PFSK-1 (cell line): Measurements from ENCODE around the gene AHSP.

ENCODE experiments used
- FOXP2 ChIP-seq: optimal IDR thresholded peaks from 2 replicates; pipeline ENCODE3; 2011; ENCODE audit warnings: borderline replicate concordance, control low read depth, inconsistent platforms; ENCODE audit not compliant: insufficient read depth; ENCODE audit errors: extremely low read length, extremely low read depth
- POLR2AphosphoS5 ChIP-seq: IDR thresholded peaks from 2 replicates; pipeline ENCODE4 v1.6.1; 2012; ENCODE audit warnings: low read depth, mild to moderate bottlenecking, control low read depth, low read length, moderate library complexity
- SIN3A ChIP-seq: IDR thresholded peaks from 2 replicates; pipeline ENCODE4 v1.6.1; 2012; ENCODE audit warnings: mild to moderate bottlenecking, low read length, moderate library complexity, borderline replicate concordance; ENCODE audit not compliant: insufficient read depth
- TAF1 ChIP-seq: IDR thresholded peaks from 2 replicates; pipeline ENCODE4 v1.6.1; 2012; ENCODE audit warnings: low read length, control low read depth, borderline replicate concordance; ENCODE audit not compliant: insufficient read depth
- TF ChIP-seq, protein P1 (sequence below), 2 experiments: IDR thresholded peaks; 2 replicates each; pipeline versions ENCODE4 v1.6.1 to v1.8.0; 2011 to 2012; ENCODE audit warnings: low read depth in 2 of 2, low read length in 2 of 2, control low read depth in 1 of 2, inconsistent platforms in 1 of 2, mild to moderate bottlenecking in 1 of 2, moderate library complexity in 1 of 2; ENCODE audit not compliant: insufficient read depth in 1 of 2

The AHSP gene

DNA sequence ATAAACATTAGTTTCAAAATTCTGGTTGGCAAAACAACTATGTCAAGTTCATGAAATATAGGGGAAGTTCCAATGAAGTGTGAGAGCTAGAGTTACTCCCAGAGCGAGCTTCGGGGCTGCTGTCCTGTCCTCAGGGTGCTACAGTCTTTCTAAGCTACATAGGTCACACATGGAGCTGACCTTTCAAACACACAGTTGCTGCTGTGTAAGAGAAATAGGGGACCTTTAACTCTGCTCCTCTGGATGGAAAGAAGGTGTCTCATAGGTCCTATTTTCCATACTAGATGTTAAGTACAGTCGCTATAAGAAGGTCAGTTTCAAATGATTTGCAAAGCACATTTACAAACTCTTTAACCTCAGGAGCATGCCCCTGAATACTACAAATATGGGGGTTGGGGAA, 6.3 kb upstream of the AHSP start:
- TF ChIP-seq SIN3A (no peak), FOXP2 (no peak), POLR2AphosphoS5 (no peak), TAF1 (no peak)
- TF ChIP-seq, protein P1, sequence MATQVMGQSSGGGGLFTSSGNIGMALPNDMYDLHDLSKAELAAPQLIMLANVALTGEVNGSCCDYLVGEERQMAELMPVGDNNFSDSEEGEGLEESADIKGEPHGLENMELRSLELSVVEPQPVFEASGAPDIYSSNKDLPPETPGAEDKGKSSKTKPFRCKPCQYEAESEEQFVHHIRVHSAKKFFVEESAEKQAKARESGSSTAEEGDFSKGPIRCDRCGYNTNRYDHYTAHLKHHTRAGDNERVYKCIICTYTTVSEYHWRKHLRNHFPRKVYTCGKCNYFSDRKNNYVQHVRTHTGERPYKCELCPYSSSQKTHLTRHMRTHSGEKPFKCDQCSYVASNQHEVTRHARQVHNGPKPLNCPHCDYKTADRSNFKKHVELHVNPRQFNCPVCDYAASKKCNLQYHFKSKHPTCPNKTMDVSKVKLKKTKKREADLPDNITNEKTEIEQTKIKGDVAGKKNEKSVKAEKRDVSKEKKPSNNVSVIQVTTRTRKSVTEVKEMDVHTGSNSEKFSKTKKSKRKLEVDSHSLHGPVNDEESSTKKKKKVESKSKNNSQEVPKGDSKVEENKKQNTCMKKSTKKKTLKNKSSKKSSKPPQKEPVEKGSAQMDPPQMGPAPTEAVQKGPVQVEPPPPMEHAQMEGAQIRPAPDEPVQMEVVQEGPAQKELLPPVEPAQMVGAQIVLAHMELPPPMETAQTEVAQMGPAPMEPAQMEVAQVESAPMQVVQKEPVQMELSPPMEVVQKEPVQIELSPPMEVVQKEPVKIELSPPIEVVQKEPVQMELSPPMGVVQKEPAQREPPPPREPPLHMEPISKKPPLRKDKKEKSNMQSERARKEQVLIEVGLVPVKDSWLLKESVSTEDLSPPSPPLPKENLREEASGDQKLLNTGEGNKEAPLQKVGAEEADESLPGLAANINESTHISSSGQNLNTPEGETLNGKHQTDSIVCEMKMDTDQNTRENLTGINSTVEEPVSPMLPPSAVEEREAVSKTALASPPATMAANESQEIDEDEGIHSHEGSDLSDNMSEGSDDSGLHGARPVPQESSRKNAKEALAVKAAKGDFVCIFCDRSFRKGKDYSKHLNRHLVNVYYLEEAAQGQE (IDR thresholded peaks at IDR 0.05; ENCODE audit: insufficient read depth in 1 of 2, low read depth in 2 of 2, low read length in 2 of 2), result no peak

DNA sequence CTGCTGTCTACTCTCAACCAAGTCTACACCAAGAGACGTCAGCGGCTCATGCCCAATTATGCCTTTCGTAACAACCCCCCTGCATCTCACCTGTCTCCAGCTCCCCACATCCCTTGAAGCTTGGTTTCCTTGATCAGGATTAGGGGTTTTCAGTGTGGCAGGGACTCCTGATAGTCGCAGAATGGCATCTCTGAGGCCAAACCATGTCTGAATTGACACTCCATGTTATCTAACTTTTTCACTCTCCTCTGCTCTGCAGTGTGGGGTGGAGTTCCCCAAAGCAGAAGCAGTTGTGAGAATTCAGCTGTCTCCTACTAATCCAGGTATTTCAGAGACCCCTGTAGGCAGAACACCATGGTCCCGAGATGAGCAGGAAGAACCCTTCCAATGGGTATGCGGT, 5.6 kb upstream of the AHSP start:
- TF ChIP-seq TAF1, result no peak

DNA sequence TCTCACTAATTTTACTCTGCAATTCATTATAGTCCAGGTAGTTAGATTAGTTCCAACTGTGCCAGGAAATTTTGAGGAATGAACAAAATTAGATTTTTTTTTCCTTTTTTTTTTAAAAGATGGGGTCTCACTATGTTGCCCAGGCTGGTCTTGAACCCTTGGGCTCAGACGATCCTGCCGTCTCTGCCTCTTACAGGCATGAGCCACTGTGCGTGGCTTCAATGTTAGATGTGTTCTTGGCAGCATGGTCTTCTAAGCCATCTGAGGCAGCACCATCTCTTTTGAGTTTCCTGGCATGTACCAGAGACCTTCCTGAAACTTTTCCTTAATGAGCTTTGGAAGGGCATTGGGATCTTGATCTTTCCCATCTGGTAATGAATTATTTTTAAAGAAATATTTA, 2.6 kb upstream of the AHSP start:
- no peak for TF ChIP-seq FOXP2
- no peak for TF ChIP-seq SIN3A
- no peak for TF ChIP-seq POLR2AphosphoS5
- TF ChIP-seq, protein P1 (IDR thresholded peaks at IDR 0.05; ENCODE audit: insufficient read depth in 1 of 2, low read depth in 2 of 2, low read length in 2 of 2), result no peak
- TF ChIP-seq TAF1, result no peak

DNA sequence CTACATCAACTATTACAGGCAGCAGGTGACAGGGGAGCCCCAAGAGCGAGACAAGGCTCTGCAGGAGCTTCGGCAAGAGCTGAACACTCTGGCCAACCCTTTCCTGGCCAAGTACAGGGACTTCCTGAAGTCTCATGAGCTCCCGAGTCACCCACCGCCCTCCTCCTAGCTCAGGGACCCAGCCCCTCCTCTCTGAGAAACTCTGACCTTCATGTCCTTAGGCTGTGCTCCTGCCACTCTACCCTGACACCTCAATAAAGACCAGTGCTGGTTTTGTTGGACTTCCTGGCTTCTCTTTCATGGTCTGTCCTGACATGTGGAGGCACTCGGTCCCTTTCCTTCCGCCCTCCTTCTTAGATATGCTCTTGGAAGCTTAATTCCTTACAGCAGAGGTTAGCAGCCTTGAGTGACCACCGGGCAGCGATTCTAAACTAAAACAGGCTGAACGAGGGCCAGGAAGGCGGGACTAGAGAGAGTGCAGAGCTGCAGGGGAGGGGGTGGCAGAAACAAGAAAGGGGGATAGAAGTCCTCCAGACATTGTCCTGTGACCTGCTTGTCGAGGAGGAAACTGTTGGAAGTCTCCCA, 915 bp downstream of the AHSP start:
- TF ChIP-seq SIN3A, result no peak
- TF ChIP-seq TAF1, result no peak
- TF ChIP-seq FOXP2, result no peak
- TF ChIP-seq POLR2AphosphoS5, result no peak
- TF ChIP-seq, protein P1 (IDR thresholded peaks at IDR 0.05; ENCODE audit: insufficient read depth in 1 of 2, low read depth in 2 of 2, low read length in 2 of 2), result no peak

DNA sequence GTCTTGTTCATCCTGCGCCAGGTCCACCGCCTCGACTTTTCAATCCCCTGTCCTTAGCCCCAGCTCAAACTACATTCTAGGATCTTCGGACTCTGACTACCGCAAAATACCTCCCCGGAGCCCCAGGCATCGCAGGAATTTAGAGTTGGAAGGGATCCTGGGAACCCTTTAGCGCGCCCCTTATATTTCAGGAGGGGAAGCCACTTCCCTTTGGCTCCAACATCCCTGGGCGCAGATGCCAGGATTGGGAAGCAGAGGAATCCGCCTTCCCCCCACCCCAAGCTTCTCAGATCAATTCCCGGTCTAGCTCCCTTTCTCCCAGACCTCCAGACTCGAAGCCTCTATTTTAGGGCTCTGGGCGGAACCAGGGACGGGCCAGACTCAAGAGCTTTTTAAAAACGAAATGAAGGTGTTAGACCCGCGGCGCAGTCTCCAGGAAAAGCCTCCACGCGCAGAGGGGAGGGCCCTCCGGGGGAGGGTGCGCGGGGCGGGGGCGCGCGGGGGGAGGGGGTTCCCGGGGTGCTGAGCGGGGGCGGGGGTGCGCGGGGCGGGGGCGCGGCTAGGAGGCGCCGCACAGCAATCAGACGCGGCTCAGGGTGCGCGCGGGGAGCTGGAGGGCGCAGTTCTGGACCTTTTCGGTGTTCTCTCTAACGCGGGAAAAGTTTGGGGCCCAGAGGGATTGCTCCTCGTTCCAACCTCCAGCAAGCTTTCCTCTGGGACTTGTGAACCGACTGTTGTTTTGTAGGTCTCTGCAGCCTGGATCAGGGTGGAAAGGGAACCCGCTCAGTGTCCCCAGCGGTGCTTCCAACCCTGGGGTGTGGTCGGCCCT, 1.6 kb downstream of the AHSP start:
- no peak for TF ChIP-seq FOXP2
- TF ChIP-seq SIN3A, result no peak
- TF ChIP-seq POLR2AphosphoS5, result no peak
- TF ChIP-seq, protein P1 (IDR thresholded peaks at IDR 0.05; ENCODE audit: insufficient read depth in 1 of 2, low read depth in 2 of 2, low read length in 2 of 2), result no peak
- no peak for TF ChIP-seq TAF1
